GM06990 (cell line): ENCODE results near the gene ARHGAP15.

ENCODE experiments used
- DNase-seq: peaks from one replicate; pipeline ENCODE4 v3.0.0-alpha.2; 2011; ENCODE audit not compliant: insufficient read length; ENCODE audit errors: extremely low read depth
- H3K27me3 ChIP-seq: replicated peaks from 2 replicates; pipeline ENCODE4 v1.6.0; 2011; ENCODE audit warnings: low read length; ENCODE audit not compliant: control insufficient read depth, insufficient read depth
- H3K36me3 ChIP-seq: 2 replicates; pipeline ENCODE4 v1.5.1; 2011; ENCODE audit warnings: low read length; ENCODE audit not compliant: control insufficient read depth, insufficient read depth
- H3K4me3 ChIP-seq: replicated peaks from 2 replicates; pipeline ENCODE4 v1.5.1; 2011; ENCODE audit warnings: low read depth, mild to moderate bottlenecking, control low read depth, low read length
- TF ChIP-seq, protein P1 (sequence below): IDR thresholded peaks from 2 replicates; pipeline ENCODE4 v1.5.1; 2011; ENCODE audit warnings: low read length, control low read depth, mild to moderate bottlenecking, inconsistent platforms; ENCODE audit not compliant: insufficient read depth, poor library complexity, severe bottlenecking

The ARHGAP15 gene

DNA sequence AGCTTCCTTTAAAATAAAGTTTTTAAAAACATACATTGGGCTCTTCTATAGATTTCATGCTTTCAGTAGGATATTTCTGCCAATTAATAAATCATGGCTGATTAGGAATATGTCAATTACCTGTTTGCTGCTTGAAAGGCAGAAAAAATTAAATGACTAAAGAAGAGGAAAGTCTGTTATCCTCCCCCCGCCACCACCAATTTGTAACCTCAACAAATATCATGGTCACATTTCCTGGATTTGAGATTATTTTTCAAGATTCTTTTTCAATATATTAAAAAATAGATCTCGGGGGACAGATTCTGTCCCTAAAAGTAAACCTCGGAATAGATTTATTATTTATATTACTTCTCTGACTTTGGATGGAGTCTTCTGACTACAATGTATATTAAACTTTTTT, 125.9 kb downstream of the ARHGAP15 start:
- H3K36me3 ChIP-seq, result no peaks in the 10 kb centered on the region
- TF ChIP-seq, protein P1, sequence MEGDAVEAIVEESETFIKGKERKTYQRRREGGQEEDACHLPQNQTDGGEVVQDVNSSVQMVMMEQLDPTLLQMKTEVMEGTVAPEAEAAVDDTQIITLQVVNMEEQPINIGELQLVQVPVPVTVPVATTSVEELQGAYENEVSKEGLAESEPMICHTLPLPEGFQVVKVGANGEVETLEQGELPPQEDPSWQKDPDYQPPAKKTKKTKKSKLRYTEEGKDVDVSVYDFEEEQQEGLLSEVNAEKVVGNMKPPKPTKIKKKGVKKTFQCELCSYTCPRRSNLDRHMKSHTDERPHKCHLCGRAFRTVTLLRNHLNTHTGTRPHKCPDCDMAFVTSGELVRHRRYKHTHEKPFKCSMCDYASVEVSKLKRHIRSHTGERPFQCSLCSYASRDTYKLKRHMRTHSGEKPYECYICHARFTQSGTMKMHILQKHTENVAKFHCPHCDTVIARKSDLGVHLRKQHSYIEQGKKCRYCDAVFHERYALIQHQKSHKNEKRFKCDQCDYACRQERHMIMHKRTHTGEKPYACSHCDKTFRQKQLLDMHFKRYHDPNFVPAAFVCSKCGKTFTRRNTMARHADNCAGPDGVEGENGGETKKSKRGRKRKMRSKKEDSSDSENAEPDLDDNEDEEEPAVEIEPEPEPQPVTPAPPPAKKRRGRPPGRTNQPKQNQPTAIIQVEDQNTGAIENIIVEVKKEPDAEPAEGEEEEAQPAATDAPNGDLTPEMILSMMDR, result no peak
- no peak overlapping the region for H3K4me3 ChIP-seq
- H3K27me3 ChIP-seq, result no peaks in the 10 kb centered on the region
- no peak for DNase-seq

DNA sequence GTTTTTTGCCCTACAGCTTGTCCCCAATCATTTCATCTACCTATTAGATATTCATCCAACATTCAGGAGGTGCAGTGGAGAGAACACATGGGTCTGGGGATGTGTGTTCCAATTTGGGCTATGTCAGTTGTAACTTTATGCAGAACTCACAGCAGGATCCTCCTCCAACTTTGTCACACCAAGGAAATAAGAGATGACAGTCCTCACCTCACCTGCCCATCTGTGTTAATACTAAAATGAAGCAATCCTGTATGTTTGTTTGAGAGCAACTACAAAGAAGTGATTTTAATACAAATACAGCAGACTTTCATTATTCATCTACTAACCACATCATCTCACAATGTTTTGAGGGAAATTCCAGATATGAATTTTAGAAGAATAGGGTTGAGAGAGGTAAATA, 126.7 kb downstream of the ARHGAP15 start:
- H3K36me3 ChIP-seq, result no peaks in the 10 kb centered on the region
- H3K4me3 ChIP-seq, result no peak overlapping the region
- no peaks in the 10 kb centered on the region for H3K27me3 ChIP-seq
- TF ChIP-seq, protein P1, result no peak
- peak; percentile 32 for DNase-seq

DNA sequence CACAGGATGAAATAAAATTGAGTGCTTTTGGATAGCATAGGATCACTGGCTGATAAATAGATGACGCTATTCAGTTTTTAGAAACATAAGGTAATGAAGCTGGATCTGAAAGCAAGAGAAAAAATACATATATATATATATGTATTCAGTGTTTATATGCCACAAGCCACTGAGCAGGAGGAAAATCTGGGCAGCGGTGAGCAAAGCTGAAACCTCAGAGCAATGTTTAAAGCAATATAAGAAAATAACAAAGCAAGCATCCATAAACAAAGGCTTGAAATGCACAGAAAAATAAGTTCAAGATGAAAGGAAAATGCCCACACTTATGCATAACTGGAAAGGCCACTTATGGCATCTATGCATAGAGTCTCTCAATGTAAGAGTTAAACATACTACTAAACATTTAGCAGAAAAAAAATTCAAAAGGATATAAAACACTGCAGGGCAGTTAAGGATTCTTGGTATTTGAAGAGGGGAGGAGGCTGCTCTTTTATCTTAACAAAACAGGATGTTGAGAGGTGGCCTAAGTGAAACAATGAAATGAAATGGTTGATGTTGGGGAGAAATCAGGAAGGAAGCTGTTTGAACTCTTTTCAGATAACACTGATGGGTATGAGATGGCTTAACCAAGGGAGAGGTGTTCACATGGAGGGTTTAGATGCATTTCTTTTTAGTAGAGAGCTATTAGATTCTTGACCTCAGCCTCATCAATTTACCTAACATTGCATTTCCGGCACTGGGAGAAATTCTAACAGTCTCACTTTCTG, 129.1 kb downstream of the ARHGAP15 start:
- no peaks in the 10 kb centered on the region for H3K27me3 ChIP-seq
- no peak for DNase-seq
- no peaks in the 10 kb centered on the region for H3K36me3 ChIP-seq
- H3K4me3 ChIP-seq, result no peak overlapping the region
- TF ChIP-seq, protein P1, result no peak

DNA sequence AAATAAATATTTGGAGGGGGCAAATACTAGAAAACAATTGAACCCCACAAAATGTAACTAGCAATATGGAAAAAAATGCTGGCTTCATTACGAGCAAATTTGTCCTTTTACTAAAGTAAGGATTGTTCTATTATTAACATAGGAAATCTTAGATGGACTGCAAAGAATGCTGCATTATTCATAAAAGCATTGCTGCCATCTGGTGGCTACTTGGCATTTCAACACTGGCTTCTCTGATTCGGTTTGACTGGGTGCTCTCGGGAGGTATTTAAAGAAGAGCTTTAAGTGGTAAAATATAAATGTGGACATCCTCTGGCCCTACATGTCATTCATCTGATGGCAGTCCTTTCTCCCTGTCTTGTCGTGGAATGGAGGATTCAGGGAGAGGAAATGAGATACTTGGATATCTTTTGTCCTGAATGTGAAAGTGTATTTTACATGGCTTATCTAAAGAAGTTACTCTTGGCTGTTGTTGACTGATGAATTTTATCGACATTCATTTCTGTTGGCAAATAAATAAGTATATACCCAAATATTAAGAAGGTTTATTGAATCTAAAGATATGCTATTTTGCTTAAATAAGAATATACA, 130.2 kb downstream of the ARHGAP15 start:
- peak; percentile 20 for DNase-seq
- TF ChIP-seq, protein P1, result peak; percentile 73
- no peaks in the 10 kb centered on the region for H3K36me3 ChIP-seq
- no peaks in the 10 kb centered on the region for H3K27me3 ChIP-seq
- no peak overlapping the region for H3K4me3 ChIP-seq

DNA sequence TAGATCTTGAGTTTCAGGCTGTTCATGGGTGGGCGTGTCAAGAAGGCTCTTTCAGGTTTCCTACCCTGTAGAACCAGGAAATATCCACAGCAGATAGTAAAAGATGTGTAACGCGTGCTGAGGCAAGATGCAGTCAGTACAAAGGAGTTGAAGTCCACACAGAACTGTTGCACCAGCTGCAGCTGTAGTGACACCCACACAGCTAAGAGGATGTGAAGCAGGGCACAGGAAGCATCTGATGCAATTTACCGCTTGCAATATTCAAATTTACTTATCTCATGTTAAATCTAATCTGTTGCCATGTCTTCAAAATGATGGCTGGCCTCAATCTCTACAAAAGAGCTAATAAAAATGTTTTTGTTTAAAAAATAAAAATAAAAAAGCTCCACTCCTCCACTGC, 132.8 kb downstream of the ARHGAP15 start:
- Histone ChIP-seq H3K36me3 (no peaks in the 10 kb centered on the region; the same call in 1 of the 2 replicates), H3K27me3 (no peaks in the 10 kb centered on the region), H3K4me3 (no peak overlapping the region)
- DNase-seq, result no peak
- TF ChIP-seq, protein P1, result no peak
